HL-60 (cell line): ENCODE results near the gene SOX6.

Experiments
- DNase-seq, 2 experiments: peaks; one replicate each; pipeline ENCODE4 v3.0.0-alpha.2; 2010 to 2020; ENCODE audit warnings: low read depth in 1 of 2, low spot score in 1 of 2
- H3K27ac ChIP-seq: fragments of 250-450 bp; sonication (Bioruptor Pico); replicated peaks from 2 replicates; pipeline ENCODE4 v1.5.1; 2020; ENCODE audit warnings: mild to moderate bottlenecking, moderate library complexity
- H3K27me3 ChIP-seq: fragments of 250-450 bp; sonication (Bioruptor Pico); 2 replicates; pipeline ENCODE4 v1.5.1; 2021; ENCODE audit warnings: mild to moderate bottlenecking, moderate library complexity; ENCODE audit not compliant: insufficient read depth, poor library complexity, severe bottlenecking
- H3K4me3 ChIP-seq: replicated peaks from 2 replicates; pipeline ENCODE4 v1.5.1; 2011; ENCODE audit warnings: mild to moderate bottlenecking, control low read depth, low read length; ENCODE audit not compliant: insufficient read depth
- GABPA ChIP-seq: IDR thresholded peaks from 2 replicates; pipeline ENCODE4 v1.6.1; 2012; ENCODE audit warnings: low read depth
- POLR2AphosphoS5 ChIP-seq: IDR thresholded peaks from 2 replicates; pipeline ENCODE4 v1.6.1; 2012; ENCODE audit warnings: low read depth
- SPI1 ChIP-seq: IDR thresholded peaks from 2 replicates; pipeline ENCODE4 v1.6.1; 2012; ENCODE audit warnings: low read depth, mild to moderate bottlenecking, borderline replicate concordance
- TF ChIP-seq, protein P1 (sequence below): IDR thresholded peaks from 2 replicates; pipeline ENCODE4 v1.6.1; 2012; ENCODE audit warnings: low read depth; ENCODE audit not compliant: insufficient replicate concordance
- TF ChIP-seq, protein P2 (sequence below): IDR thresholded peaks from one replicate; pipeline ENCODE4 v1.5.1; 2011; ENCODE audit warnings: low read length, control low read depth, inconsistent platforms; ENCODE audit not compliant: insufficient read depth

SOX6 gene

DNA sequence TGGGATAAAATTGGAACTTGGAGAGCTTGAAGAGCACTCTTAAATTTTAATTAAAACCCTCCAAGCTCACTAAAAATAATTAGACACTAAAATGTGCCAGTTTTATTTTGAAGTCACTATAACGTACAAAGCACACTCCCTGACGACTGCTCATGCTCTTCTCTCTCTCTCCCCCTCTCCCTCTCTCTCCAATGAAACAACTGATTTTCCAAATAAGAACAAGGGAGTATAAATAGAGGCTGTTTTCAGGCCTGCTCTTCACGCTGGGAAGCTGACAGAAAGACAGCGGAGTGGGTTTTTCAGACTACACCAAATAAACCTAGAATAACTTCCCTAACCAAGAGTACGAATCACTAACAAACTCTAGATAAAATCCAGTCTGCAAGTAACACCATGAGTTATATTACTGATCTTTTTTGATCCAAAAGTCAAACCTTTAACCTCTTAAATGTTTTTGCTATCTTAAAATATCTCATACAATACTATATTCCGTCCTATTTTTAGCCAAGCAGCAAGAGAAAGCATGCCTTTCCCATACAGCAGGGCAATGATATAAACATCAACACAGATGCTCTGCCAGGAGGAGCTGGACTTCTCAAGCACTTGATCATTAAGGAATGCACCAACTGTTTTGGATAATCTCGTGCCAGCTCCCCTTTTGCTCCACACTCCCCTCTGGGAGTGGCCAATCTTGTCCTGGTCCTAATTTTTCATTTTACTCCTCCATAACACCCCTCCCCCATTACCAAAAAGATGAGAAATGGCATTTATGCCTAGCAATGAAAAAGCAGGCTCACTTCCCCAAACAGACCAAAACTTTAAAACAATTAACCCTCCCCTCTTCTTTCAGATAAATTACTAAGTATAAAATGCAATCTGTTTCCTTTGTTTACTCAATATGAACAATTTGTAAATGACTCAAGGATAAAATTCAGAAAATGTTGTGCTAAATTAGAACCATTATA, 116.9 kb downstream of the SOX6 start:
- DNase-seq: no peak
- no peak overlapping the region for H3K27ac ChIP-seq
- H3K27me3 ChIP-seq: no peaks in the 10 kb centered on the region
- no peak for TF ChIP-seq GABPA
- TF ChIP-seq, protein P1, sequence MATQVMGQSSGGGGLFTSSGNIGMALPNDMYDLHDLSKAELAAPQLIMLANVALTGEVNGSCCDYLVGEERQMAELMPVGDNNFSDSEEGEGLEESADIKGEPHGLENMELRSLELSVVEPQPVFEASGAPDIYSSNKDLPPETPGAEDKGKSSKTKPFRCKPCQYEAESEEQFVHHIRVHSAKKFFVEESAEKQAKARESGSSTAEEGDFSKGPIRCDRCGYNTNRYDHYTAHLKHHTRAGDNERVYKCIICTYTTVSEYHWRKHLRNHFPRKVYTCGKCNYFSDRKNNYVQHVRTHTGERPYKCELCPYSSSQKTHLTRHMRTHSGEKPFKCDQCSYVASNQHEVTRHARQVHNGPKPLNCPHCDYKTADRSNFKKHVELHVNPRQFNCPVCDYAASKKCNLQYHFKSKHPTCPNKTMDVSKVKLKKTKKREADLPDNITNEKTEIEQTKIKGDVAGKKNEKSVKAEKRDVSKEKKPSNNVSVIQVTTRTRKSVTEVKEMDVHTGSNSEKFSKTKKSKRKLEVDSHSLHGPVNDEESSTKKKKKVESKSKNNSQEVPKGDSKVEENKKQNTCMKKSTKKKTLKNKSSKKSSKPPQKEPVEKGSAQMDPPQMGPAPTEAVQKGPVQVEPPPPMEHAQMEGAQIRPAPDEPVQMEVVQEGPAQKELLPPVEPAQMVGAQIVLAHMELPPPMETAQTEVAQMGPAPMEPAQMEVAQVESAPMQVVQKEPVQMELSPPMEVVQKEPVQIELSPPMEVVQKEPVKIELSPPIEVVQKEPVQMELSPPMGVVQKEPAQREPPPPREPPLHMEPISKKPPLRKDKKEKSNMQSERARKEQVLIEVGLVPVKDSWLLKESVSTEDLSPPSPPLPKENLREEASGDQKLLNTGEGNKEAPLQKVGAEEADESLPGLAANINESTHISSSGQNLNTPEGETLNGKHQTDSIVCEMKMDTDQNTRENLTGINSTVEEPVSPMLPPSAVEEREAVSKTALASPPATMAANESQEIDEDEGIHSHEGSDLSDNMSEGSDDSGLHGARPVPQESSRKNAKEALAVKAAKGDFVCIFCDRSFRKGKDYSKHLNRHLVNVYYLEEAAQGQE: no peak
- TF ChIP-seq SPI1: no peak
- no peak overlapping the region for H3K4me3 ChIP-seq

DNA sequence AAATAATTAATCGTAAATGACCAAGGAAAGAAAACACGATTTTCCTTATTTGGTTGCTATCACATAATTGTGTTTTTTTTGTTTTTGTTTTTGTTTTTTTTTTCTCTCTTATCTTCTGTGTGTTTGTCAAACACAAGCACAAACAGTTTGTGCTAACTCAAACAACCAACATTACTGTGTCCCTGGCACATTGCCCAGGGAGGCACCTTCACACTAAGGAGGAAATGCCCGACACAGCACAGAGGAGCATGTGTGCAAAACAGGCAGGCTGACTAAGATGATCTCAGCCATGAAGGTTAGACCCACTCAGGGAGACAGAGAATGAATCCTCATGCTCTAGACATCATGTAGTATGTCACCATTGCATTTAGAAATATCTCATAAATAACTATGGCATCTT, 130.1 kb downstream of the SOX6 start:
- no peak for TF ChIP-seq SPI1
- no peak for DNase-seq
- Histone ChIP-seq H3K27me3 (no peaks in the 10 kb centered on the region), H3K27ac (no peak overlapping the region), H3K4me3 (no peak overlapping the region)

DNA sequence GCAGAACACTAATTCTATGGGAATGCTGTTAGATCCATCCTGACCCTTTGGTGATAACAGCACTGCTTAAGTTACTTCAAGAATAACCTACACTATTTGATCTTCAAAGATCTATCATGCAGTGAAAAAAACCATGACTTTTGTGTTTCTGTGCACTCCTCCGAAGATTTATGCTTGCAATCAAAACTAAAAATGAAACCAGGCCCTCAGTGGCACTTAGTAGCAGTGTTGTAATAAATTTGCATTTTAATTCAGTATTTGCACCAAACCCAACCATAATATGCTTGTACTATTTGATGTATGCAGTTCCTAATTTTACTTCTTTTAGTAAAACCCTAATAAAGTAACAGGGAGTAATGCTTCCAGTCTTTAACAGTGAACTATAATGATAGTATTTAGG, 130.7 kb downstream of the SOX6 start:
- H3K27ac ChIP-seq: no peak overlapping the region
- H3K27me3 ChIP-seq: no peaks in the 10 kb centered on the region
- DNase-seq: no peak
- H3K4me3 ChIP-seq: no peak overlapping the region
- TF ChIP-seq GABPA (no peak), SPI1 (no peak), POLR2AphosphoS5 (no peak)
- TF ChIP-seq, protein P2, sequence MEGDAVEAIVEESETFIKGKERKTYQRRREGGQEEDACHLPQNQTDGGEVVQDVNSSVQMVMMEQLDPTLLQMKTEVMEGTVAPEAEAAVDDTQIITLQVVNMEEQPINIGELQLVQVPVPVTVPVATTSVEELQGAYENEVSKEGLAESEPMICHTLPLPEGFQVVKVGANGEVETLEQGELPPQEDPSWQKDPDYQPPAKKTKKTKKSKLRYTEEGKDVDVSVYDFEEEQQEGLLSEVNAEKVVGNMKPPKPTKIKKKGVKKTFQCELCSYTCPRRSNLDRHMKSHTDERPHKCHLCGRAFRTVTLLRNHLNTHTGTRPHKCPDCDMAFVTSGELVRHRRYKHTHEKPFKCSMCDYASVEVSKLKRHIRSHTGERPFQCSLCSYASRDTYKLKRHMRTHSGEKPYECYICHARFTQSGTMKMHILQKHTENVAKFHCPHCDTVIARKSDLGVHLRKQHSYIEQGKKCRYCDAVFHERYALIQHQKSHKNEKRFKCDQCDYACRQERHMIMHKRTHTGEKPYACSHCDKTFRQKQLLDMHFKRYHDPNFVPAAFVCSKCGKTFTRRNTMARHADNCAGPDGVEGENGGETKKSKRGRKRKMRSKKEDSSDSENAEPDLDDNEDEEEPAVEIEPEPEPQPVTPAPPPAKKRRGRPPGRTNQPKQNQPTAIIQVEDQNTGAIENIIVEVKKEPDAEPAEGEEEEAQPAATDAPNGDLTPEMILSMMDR: no peak
- TF ChIP-seq, protein P1: no peak

DNA sequence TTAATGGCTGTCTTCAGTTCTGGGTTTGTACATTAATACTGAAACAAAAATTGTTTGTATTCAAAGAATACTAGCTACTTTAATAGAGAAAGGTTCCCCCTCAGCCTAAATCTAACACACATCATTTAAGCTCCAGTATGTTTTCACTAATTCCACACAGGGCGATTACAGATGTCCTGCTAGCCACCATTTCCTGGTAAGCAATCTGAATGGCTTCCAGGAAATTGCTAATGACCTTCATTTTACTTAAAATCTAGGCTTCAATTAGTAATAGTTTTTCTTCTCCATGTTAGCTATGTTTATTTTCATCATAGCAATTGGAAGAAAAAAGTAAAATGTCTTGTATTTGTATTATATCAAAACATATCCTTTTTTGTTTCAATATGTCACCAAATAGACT, 132.8 kb downstream of the SOX6 start:
- Histone ChIP-seq H3K27me3 (no peaks in the 10 kb centered on the region), H3K4me3 (no peak overlapping the region), H3K27ac (no peak overlapping the region)
- no peak for TF ChIP-seq GABPA
- TF ChIP-seq SPI1: no peak
- no peak for TF ChIP-seq POLR2AphosphoS5
- TF ChIP-seq, protein P1: no peak
- DNase-seq: no peak
